Hepatocyte (in vitro differentiated cells): Measurements from ENCODE around the gene PITX3.

ENCODE experiments used
- CTCF ChIP-seq: fragments of 200-600 bp; sonication (generic); IDR thresholded peaks from 2 replicates; pipeline ENCODE4 v1.5.1; 2016; ENCODE audit warnings: antibody characterized with exemption, mild to moderate bottlenecking; ENCODE audit not compliant: poor library complexity
- EZH2 ChIP-seq: fragments of 200-600 bp; sonication (generic); IDR thresholded peaks from 2 replicates; pipeline ENCODE4 v1.6.1; 2016; ENCODE audit warnings: antibody characterized with exemption, mild to moderate bottlenecking, borderline replicate concordance
- EZH2phosphoT487 ChIP-seq: fragments of 200-600 bp; sonication (generic); IDR thresholded peaks from one replicate; pipeline ENCODE4 v1.6.1; 2018; ENCODE audit warnings: antibody characterized with exemption, mild to moderate bottlenecking, low read depth, moderate library complexity; ENCODE audit not compliant: unreplicated experiment, severe bottlenecking

DNA sequence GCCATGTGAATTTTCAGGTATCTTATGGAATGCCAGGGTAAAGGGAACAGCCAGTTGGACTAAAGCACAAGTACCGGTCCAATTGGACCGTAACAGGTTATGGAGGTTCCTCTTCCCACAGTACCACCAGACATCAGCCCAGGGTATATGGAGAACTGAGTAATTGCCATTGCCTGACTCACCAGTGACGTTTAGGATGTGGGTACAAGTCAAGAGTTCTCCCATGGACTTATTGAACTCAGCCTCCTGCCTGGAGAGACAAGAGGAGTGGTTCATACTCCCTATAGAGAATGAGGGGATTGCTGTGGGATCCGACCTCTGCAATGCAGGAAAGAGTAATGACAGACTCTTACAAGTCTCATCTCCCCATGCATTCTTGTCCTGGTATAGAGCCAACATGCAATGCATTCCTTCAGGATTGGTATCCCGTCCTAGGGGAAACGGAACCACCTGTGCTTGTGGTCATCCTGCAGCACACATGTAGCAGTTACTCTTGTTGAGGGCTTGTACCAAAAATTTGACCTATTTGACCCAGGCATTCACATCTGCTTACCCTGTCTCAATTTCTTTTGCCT, 45.9 kb downstream of the PITX3 start:
- TF ChIP-seq EZH2, result no peak
- TF ChIP-seq EZH2phosphoT487, result no peak
- no peak for TF ChIP-seq CTCF
